NCI-H2171 treated with DMSO at 0.1 percent for 48 hours (cell line): ENCODE measurements around the gene PRXL2A.
"Not testable (repeated sequence)": the region's sequence is repeated elsewhere in the genome, so short reads cannot be mapped to it uniquely, and the experiment has no call there.

ENCODE experiments used
- DNase-seq: peaks from one replicate; lab custom pipeline; 2025; lab: John Stamatoyannopoulos, UW

The PRXL2A gene

DNA sequence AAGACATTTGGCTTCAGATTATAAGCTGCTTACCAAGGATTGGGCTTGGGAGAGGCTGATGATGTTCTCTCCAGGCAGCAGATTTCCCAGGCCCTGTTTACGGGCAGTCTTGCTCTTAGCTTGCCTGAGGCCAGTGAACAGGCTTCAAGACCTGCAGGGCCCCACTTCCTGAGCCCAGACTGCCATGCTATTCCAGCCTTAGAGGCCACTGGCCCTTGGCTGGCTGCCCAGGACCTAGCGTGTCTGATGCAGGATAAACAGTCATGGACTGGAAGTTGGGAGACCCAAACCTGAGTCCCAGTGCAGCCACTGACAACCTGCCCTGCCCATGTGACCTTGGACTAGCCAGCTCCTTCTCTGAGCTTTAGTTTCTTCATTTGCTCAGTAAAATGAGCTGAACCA, 2.9 kb downstream of the PRXL2A start:
- no peak for DNase-seq

DNA sequence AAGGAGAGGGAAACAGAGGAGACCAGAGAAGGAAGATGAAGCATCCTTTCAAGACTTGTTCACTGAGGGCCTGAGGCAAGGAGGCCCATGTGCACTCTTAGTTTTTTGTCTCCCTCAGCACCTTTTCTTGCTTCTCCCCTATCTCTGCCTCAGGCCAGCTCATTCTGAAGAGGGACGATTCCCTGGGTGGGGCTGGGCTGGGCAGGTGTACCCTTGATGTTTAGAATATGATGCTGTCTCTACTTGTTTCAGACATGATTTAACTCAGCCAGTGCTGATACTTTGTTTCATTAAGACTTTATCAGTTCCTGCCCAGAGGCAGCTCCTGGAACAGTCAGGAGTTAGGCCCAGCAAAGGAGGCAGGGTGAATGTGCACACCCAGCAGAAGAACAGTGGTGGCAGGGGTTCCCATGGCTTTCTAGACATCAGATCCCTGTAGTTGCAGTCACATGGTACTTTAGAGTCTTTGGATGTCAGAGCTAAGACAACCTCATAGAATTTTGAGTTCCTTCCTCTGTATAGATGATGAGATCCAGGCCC, 3.4 kb downstream of the PRXL2A start:
- DNase-seq: no peak

DNA sequence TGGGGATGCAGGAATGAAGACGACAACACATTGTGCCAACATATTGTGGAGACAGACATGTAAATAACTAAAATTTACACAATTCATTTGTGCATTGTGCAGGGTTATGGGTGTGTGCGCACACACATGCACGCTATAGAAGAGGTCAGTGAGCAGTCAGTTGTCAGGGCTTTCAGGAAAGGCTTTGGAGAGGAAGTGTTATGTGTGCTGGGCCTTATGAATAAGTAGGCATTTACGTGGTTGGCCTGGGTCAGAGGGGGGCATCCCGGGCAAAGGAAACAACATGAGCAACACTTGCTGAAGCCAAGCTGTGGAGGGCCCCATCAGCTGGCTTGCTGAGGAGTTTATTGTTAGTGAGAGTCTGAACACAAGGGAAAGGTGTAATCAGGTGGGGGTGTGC, 4.1 kb downstream of the PRXL2A start:
- DNase-seq: no peak

DNA sequence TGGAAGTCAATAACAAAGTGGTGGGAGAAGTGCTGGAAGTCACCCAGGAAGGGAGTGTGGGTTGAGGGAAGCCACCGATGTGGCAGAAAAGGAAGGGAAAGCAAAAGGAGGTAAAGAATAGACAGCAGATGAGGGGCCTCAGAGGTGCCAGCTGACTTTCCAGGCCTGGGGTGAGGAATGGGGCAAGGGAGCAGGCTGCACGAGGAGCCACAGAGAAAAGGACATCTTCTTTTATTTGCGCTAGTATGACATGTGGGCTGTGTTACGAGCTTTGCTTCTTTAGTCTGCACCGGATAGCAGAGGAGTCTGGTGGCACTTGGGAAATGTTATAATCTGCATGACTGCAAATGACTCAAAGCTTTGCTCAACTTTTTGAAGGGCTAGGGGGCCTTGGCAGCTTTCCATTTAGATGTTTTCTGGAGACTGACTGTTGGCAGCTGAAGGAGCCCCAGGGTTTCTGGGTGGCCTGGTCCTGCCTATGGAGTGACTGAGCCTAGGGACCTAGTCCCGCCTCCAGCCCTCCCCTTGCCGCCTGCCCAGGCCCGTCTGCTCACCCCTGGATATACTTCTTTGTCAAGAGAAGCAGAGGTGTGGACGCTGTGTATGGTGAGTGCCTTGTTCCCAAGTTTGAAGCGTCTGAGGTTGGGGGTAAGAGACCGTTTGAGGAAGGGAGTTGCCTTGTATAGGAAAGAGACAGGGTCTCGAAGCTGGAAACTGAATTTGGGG, 5.1 kb downstream of the PRXL2A start:
- peak; percentile 77 for DNase-seq

DNA sequence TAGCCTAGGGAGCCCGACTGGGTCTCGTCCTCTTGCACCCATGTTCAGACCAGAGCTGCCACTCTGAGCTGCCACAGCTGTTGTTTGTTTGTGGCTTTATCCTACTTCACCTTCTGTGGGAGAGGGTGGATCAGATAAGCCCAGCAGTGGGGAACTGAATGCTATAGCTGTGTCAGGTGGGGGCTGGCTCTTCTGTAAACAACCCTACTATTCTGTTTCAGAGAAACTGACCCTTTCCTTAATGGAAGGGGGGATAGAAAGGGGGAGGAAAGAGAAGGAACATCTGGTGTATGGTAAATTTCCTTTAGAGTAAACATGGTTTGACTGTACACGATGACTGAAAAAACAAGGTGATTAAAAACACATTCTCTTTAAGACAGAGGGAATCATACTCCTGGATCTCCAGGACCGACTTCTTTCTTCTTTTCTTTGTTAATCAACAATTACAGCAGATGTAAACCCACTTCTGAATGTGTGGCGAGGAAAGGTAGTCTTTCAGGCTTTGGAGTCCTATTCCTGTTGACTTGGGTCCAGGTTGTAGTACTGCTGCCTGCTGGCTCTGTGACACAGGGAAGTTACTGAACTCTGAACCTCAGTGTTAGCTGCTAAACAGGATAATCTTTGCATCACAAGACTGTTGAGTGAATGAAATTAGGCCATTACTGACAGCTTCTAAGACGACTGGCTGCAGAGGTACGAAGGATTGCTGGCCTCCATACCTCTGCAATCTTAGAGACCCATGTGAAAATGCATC, 6.0 kb downstream of the PRXL2A start:
- peak; percentile 82 for DNase-seq

DNA sequence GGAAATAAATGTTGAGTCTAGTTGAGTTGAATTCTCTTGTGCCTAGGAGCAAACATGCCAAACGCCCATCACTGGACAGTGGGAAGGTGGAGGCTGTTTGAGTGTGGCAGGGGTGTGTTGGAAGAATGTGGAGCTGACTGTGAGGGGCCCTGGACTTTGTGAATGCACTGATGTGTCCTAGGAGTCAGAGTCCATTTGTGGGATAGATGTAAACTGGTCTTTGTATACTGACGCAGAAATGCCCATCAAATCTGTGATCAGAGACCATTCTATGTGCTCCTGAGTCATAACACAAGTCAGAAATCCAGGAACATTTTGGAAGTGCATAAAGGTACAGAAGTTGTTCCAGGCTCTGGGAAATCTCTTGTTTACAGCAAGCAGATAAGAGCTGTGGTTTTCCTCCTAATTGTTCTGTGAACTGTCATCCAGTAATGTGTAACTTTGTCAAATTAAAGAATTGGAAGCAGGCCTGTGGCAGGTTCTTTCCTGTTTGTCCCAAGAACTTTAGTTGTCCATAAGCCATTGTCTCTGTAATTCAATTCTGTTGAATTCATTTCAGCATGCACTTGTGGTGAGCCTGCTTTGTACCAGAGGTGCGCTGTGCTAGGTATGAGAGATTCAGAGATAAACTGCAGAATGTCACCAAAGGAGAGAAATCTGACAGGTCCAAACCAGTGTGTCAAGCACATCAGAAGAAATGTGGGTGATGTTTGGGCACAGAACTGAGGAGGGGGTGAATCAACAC, 7.6 kb downstream of the PRXL2A start:
- DNase-seq: no peak

DNA sequence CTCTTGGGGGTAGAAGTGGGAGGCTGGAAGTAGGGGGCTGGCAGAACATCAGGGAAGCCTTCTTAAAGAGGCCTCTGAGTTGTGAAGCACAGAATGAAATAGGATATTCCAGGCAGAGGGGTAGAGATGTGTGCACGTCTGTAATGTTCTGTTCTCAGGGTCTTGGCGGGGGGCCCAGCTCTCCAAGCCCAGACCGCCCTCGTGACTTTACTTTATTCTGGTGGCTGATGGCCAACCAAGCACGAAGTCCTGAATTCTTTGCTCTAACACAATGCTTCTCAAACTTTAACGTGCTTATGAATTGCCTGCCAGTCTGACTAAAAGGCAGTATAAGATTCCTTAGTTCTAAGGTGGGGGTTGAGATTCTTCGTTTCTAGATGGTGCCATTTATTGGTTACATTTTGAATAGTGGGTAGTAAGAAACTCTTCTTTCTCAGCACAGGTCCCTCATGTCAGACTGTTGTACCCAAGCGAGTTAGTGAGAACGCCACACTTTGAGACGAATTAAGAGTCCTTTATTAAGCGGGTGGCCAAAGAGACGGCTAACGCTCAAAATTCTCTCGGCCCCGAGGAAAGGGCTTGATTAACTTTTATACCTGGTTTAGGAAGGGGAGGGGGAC, 8.2 kb downstream of the PRXL2A start:
- DNase-seq: peak; percentile 75

DNA sequence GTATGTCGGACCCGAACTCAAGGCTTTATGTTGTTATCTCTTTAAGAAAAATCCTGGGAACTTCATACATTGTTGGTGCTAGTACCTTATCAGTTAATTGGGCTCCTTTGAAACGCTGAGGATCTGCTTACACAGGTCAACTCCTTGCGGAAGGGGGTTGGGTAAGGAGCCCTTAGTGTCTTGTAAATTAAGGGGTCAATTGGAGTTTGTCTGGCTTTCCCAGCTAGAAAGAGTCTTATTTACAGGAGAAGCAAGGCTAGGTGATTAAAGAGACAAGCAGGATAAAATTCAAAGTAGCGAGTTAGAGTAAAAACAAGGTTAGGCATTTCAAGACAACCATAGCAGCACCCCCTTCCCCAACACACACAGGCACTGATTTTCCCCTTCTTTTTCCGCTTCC, 8.9 kb downstream of the PRXL2A start:
- not testable (repeated sequence) for DNase-seq

DNA sequence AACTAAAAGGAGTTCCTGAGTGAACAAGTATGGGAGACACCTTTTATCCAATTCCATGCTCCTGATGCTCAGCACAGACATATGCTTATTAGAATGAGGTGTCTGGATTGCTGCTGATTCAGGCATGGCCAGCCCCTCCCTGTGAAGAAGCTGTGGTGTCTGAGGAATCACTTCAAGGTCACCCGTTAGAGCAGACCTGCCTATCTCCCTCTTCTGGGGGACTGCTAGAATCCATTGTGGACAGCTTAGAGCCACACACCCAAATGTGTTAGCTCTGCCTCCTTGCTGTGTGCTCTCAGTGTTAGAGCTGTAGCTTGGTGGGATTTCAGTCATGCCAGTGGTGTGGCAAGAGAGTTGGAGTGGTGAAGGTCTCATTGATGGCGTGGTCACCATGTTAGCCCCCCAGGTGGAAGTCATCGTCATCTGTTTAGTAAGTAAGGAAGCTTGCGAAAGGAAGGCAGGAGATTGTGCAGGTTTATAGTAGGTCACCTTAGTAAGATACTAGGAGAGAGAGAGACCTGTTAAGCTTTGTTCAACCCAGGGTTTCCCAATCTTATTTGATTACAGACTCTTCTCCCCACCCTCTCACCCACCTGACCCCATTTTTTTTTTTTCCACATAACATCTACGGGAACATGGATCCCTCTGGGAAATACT, 12.8 kb downstream of the PRXL2A start:
- DNase-seq: no peak

DNA sequence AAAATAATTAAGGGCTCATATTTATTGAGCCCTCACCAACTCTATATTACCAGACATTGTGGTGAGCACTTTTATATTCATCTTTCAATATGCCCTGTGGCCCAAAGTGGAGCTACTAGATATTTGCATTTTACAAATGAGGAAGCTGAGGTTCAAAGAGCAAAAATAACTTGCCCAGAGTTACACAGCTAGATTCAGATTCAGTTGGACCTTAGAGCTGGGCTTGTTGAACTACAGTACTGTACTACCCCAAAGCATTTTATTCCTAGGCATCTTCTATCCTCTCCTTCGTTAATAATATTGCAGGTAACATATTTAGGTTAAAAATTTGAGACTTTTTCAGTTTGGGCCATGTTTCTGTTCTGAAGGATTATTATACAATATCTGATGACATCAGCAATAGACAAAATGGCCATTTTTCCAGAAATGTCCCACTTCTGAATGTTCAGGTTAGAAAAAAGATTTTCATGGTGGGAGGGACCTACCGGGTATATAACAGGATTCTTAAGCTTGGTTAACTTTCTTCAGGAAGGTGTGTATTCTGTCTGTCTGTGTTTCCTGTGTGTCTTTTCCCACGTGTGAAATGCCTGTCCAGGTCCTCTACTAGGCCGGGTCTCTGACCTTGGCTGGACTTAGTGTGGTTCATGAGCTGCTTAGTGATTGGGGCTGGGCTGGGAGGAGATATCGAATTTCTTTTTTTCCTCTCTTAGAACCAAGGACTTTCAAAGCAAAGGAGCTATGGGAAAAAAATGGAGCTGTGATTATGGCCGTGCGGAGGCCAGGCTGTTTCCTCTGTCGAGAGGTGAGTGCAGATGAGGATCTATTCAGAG, 13.6 kb downstream of the PRXL2A start:
- no peak for DNase-seq

DNA sequence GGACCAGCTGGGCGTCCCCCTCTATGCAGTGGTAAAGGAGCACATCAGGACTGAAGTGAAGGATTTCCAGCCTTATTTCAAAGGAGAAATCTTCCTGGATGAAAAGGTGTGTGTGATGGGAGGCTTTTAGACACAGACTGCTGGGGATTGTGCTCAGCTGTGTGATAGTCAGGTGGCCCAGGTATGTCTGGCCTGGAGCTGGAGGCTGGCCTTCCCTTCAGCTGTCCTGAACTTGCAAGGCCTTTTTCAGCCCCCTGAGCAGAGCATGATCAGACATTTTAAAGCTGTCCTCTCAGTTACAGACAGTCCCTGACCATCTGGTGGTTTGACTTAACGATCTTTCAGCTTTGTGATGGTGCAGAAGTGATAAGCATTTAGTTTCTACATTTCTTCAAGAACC, 17.6 kb downstream of the PRXL2A start:
- DNase-seq: no peak

DNA sequence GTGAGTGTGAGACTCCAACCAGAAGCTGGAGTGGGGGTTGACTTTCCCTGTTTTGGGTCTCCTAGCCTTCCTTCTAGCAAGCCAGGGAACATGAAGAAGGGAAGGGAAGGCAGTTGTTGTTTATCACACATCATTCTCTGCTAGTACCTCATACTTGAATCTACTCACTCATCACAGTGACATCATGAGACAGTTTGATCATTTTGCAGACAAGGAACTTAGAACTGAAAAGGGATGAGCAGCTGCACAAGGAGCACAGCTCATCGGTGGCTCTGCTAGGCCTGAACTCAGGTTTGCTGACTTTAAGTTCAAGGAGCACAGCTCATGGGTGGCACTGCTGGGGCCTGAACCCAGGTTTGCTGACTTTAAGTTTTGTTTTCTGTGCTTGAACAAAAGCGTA, 19.2 kb downstream of the PRXL2A start:
- DNase-seq: no peak

DNA sequence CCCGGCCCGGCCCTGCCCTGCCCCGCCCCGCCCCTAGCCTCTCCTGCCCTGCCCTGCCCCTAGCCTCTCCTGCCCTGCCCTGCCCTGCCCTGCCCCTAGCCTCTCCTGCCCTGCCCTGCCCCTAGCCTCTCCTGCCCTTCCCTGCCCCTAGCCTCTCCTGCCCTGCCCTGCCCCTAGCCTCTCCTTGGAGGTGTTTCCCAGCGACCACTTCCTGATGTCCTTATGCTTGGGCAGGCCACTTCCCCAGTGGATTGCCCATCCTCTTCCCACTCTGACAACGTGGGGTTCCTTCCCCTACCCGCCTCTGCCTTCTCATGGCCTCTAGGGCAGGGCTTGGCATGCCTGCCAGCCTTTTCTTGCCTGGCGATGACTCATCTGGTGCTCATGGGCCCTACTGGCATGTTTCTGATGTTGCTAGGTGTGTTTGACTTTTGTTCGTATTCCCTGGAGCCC, 21.2 kb downstream of the PRXL2A start:
- DNase-seq: peak; percentile 36

DNA sequence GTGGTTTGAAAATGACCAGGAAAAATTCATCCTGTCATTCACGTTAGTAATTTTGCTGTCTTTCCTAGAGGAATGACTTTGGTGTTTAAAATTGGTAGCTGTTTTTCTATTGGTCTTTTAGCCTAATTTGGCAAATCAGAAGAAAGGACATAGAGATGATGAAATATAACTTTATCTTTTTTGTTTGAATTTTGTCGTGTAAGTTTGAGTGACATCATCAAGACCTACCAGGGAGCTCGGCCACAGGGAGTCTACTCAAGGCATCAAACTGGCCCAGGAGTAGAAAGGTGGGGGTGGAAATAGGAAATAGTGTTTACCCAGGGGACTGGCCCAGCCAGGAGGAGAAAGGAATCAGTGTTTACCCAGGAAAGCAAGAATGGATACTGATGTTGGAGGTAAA, 24.8 kb downstream of the PRXL2A start:
- no peak for DNase-seq

DNA sequence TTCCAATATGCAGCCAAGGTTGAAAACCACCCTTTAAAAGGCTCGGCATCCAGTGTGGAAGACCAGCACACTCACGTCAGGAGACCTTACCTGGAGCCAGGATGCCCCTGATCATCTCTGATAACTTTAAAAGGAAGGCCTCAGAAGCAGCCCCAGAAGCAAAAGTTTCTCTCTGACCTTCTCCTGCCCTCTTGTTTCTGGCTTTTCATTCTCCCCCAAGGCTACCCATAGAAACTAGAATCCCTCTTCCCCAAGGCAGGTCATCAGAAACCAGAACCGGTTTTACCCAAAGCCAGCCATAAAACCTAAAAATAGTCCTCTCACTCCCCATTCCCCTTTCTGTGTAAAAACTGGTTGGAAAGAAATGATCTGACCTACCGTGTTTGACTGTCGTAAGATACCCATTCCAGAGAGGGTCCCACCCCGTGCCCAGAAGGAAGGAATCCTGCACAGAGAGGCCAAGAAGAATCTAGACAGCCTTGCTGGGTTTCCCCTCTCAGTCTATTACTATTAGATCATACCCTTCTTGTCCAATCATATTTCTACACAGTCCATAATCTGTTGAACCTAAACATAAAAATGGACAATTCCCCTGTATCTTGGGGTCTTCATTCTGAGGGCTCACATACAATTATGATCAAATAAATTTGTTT, 28.2 kb downstream of the PRXL2A start:
- no peak for DNase-seq

DNA sequence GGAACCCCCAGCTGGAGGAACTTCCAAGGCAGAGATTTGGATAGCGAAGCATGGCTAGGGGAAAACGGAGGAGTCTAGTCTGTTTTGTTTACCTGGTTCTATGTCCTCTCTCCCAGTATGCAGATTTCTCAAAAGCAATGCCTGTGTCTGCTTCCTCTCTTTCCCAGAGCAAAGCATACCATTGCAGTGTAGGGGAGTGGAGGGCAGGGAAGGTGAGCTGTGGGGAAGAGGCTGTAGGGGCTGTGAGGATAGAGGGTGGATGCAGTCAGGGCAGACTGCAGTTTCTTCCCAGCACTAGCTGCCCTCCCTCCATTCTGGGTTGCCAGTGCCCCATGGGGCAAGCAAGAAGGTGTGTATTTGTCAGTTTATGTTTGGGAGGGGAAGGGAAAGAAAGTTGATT, 28.9 kb downstream of the PRXL2A start:
- no peak for DNase-seq

DNA sequence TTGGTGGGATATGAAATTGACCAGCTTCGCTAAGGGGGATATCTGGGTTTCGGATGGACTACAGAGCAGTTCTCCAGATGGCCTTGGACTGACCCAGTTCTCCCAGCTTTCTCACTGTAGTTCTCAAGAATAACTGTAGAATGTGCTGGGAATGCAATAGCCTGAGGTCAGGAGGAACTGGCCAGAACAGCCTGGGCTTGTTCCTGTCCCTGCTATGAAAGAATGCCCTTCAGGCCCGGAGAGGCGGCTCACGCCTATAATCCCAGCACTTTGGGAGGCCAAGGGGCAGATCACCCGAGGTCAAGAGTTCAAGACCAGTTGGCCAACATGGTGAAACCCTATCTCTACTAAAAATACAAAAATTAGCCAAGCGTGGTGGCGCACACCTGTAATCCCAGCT, 33.5 kb downstream of the PRXL2A start:
- DNase-seq: no peak

DNA sequence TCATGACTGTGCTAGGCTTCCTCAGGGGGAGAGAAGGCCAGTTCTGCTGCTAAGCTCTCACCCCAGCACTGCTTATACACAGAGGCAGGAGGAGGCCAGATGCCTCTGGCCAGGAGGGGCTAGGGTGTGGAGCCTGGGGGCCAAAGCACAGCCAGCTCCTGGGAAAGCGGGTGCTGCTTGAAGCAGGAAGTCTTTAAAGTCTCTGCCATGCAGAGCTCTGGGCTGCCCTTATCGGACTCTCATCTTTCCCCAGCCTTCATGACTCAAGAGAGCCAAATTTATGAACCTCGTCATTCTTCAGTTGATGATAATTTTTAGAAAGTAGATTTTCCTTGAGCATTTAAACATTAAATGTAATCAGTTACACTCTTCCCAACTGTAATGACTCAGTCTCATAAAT, 34.5 kb downstream of the PRXL2A start:
- DNase-seq: no peak

DNA sequence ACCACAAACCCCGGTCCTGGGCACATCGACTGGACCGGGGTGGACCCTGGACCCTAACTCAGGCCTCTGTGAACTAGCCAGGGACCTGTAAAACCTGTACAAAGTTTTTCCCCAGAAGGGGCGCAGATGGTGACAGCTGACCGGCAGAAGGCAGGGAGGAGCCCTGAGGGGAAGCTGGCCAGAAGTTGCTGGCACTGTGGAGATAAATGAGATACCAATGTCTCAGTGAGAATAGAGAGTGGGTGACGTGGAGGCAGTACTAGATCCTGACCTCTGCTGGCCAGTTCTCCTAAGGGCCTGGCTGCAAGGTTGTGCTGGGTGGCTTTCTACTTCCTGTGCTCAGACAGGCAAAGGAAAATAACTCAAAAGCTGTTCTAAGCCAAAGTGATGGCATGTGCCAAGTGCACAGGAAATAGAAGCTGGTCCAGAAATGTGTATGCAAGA, 35.2 kb downstream of the PRXL2A start:
- DNase-seq: no peak

DNA sequence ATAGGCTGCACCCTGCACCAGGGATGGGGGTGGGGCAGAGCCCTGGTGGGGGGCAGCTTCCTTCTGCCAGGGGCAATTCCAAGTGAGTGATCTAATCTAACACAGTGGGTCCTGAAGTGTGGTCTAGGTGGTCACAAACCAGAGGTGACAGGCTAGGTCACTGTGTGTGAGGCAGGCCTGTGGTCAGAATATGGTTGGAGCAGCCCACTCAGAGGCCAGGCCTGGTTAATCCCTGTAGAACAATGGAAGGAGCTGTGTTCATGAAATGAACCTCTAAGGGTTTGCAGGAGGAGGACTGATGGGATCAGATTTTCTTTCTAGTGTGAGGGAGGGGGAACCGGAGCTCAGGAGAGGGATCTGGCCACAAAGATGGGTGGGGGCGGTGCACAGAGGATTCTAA, 35.8 kb downstream of the PRXL2A start:
- DNase-seq: no peak
